HepG2 (cell line): Measurements from ENCODE around the gene ARR3. TPM values are rescaled to one million over a fixed set of nuclear protein-coding genes. Genes with fewer than 3 reads are reported as not detected.
A peak's percentile ranks its signal among the peaks of the same experiment; 100 is the strongest.
"Not testable (repeated sequence)": the region's sequence is repeated elsewhere in the genome, so short reads cannot be mapped to it uniquely, and the experiment has no call there.

Experiments
- ATAC-seq: fragments of 200-7000 bp; cut with Tn5 transposase; 3 replicates; pipeline ENCODE4 v1.9.1; 2020; ENCODE audit warnings: mild to moderate bottlenecking, moderate library complexity
- BruUV-seq: library from RNA; stranded (reverse); fragments of 400-500 nt; replicated peaks from 2 replicates; lab custom pipeline; 2021; lab: Mats Ljungman, UMichigan
- CTCF ChIA-PET: fragments of 300-600 bp; formaldehyde crosslinking; extraction: SDS; loops from one replicate; lab custom pipeline; 2021; ENCODE audit warnings: low total read pairs, inconsistent platforms, low intra/inter-chr PET ratio; lab: Yijun Ruan, JAX
- POLR2A ChIA-PET: fragments of 350-600 bp; sonication (Branson Sonifier 250); formaldehyde crosslinking; loops from one replicate; lab custom pipeline; 2020; ENCODE audit warnings: antibody characterized with exemption, inconsistent platforms; lab: Yijun Ruan, JAX
- DNase-seq: peaks from one replicate; pipeline ENCODE4 v3.0.0-alpha.2; 2015; ENCODE audit warnings: low spot score
- FAIRE-seq: peaks from 3 replicates; lab custom pipeline; 2011; peaks lifted over from hg19 to GRCh38; lab: Jason Lieb, UNC
- H2AFZ ChIP-seq: one replicate; pipeline ENCODE4 v1.6.1; 2011; ENCODE audit warnings: low read length, inconsistent platforms
- H3K27ac ChIP-seq: fragments of 300-600 bp; 3 replicates; pipeline ENCODE4 v1.8.0; 2011; ENCODE audit warnings: mixed run types, mild to moderate bottlenecking, mixed read lengths, low read length, inconsistent platforms; ENCODE audit not compliant: insufficient read depth; ENCODE audit errors: extremely low read length
- H3K27me3 ChIP-seq, 2 experiments: fragments of 200-600 bp in 1 of 2; 2 replicates in 1 of 2; 3 replicates in 1 of 2; pipeline versions ENCODE4 v1.6.0 to v1.8.0; 2011; ENCODE audit warnings: low read length in 2 of 2, mild to moderate bottlenecking in 2 of 2, moderate library complexity in 2 of 2, inconsistent platforms in 1 of 2; ENCODE audit not compliant: insufficient read depth in 2 of 2, control insufficient read depth in 1 of 2
- H3K36me3 ChIP-seq, 2 experiments: fragments of 200-600 bp in 1 of 2; replicated peaks in 1 of 2; 2 replicates in 1 of 2; 3 replicates in 1 of 2; pipeline versions ENCODE4 v1.5.1 to v1.8.0; 2011; ENCODE audit warnings: low read length in 2 of 2, inconsistent platforms in 1 of 2; ENCODE audit not compliant: insufficient read depth in 2 of 2, control insufficient read depth in 1 of 2
- H3K4me1 ChIP-seq: 2 replicates; pipeline ENCODE4 v1.5.1; 2012; ENCODE audit warnings: low read length, inconsistent platforms; ENCODE audit not compliant: insufficient read depth
- H3K4me2 ChIP-seq: 2 replicates; pipeline ENCODE4 v1.6.0; 2011; ENCODE audit warnings: low read depth, low read length, inconsistent platforms
- H3K4me3 ChIP-seq, 3 experiments: fragments of 200-600 bp in 1 of 3; sonication (generic), shearing (Covaris generic) in 1 of 3; replicated peaks in 1 of 3; 2 replicates each; pipeline ENCODE4 v1.5.1; 2011 to 2016; ENCODE audit warnings: low read length in 3 of 3, inconsistent platforms in 2 of 3, low read depth in 2 of 3, mild to moderate bottlenecking in 2 of 3, control low read depth in 1 of 3, mixed read lengths in 1 of 3; ENCODE audit not compliant: insufficient read depth in 1 of 3
- H3K79me2 ChIP-seq: one replicate; pipeline ENCODE4 v1.6.1; 2011; ENCODE audit warnings: low read length, inconsistent platforms; ENCODE audit not compliant: insufficient read depth
- H3K9ac ChIP-seq: 2 replicates; pipeline ENCODE4 v1.6.0; 2011; ENCODE audit warnings: mild to moderate bottlenecking, low read depth, low read length, inconsistent platforms; ENCODE audit not compliant: insufficient read depth
- H3K9me3 ChIP-seq: 2 replicates; pipeline ENCODE4 v1.5.1; 2012; ENCODE audit warnings: mild to moderate bottlenecking, low read length
- H4K20me1 ChIP-seq: 2 replicates; pipeline ENCODE4 v1.6.0; 2011; ENCODE audit warnings: inconsistent platforms, mild to moderate bottlenecking, low read length, moderate library complexity; ENCODE audit not compliant: insufficient read depth
- CTCF ChIP-seq: sonication (generic); formaldehyde crosslinking; IDR thresholded peaks from 2 replicates; pipeline ENCODE4 v1.5.0; 2020; ENCODE audit warnings: mild to moderate bottlenecking, missing genetic modification reagents, moderate library complexity
- ZNF770 ChIP-seq: sonication (generic); formaldehyde crosslinking; IDR thresholded peaks from 2 replicates; pipeline ENCODE4 v1.5.0; 2020; ENCODE audit warnings: mild to moderate bottlenecking, missing genetic modification reagents
- WGBS: methylation state at CpG from one replicate; pipeline ENCODE4 v1.1.6; 2017; ENCODE audit warnings: low lambda C conversion rate; 5-methylcytosine and 5-hydroxymethylcytosine counted together
- in situ Hi-C: cut with HindIII; loops from 2 replicates; pipeline ENCODE4 v1.10.0; 2017; ENCODE audit warnings: low pct_unique_long_range_greater_than_20kb; ENCODE audit not compliant: extremely low pct_ligation_motif_present
- intact Hi-C: fragments of 100-400 bp; cut with micrococcal nuclease; formaldehyde crosslinking; loops from one replicate; pipeline ENCODE4 v1.10.0; 2022; ENCODE audit not compliant: unreplicated experiment
- polyA plus RNA-seq, 8 experiments: library from polyadenylated mRNA; depleted of rRNA in 3 of 8; stranded (reverse) in 7 of 8; unstranded in 1 of 8; fragments of >200 nt; fragmentation: Illumina TruSeq in 4 of 8; extraction: Trizol in 4 of 8; gene quantifications; 2 replicates each; pipeline versions ENCODE4 v1.2.1 to v1.2.3, GENCODE V29; 2011 to 2016; ENCODE audit warnings: low read depth in 4 of 8, missing spikeins in 1 of 8, mixed read lengths in 1 of 8; ENCODE audit not compliant: insufficient read depth in 1 of 8
- total RNA-seq, 5 experiments: library from RNA; depleted of rRNA; stranded (reverse); fragments of >200 nt; fragmentation: Illumina TruSeq; extraction: Trizol; gene quantifications; 2 replicates each; pipeline ENCODE4 v1.2.3, GENCODE V29; 2016; ENCODE audit warnings: low read depth in 1 of 5

The ARR3 gene
- total and polyA plus RNA-seq, 2 of the 13 experiments (the other 11 are each of a cell fraction or from before 2014, with no cell fraction given), result not detected

- POLR2A ChIA-PET, CTCF ChIA-PET, BruUV-seq: not testable (repeated sequence)
Observed at GRCh38 chrX:70274029-70274428, 5.9 kb downstream of the ARR3 start.

More at GRCh38 chrX:70274029-70274428, 5.9 kb downstream of the ARR3 start:
- H3K4me3 ChIP-seq, H4K20me1 ChIP-seq, in situ Hi-C loops, H3K4me1 ChIP-seq, FAIRE-seq, H3K4me2 ChIP-seq, H3K79me2 ChIP-seq, H3K36me3 ChIP-seq, H3K9me3 ChIP-seq, intact Hi-C loops, H3K9ac ChIP-seq, DNase-seq, H3K27me3 ChIP-seq, ATAC-seq, H3K27ac ChIP-seq, H2AFZ ChIP-seq: not testable (repeated sequence)
- TF ChIP-seq CTCF (CRISPR knock-in tag) (0 out of 2 replicates have a peak, but pooled peaks have one; percentile 3), ZNF770 (CRISPR knock-in tag) (peak; percentile 13; the same call in 1 of the 2 replicates)
- WGBS, result 55% methylated on average over 6 of the region's 7 CpGs
